SH-SY5Y (cell line): ENCODE results near the gene TBC1D17.

Experiments
- GATA2 ChIP-seq: IDR thresholded peaks from 2 replicates; pipeline ENCODE4 v1.6.1; 2011; ENCODE audit warnings: mild to moderate bottlenecking, low read depth, low read length
- GATA3 ChIP-seq: IDR thresholded peaks from 2 replicates; pipeline ENCODE4 v1.6.1; 2011; ENCODE audit warnings: low read depth, mild to moderate bottlenecking, low read length, moderate library complexity

DNA sequence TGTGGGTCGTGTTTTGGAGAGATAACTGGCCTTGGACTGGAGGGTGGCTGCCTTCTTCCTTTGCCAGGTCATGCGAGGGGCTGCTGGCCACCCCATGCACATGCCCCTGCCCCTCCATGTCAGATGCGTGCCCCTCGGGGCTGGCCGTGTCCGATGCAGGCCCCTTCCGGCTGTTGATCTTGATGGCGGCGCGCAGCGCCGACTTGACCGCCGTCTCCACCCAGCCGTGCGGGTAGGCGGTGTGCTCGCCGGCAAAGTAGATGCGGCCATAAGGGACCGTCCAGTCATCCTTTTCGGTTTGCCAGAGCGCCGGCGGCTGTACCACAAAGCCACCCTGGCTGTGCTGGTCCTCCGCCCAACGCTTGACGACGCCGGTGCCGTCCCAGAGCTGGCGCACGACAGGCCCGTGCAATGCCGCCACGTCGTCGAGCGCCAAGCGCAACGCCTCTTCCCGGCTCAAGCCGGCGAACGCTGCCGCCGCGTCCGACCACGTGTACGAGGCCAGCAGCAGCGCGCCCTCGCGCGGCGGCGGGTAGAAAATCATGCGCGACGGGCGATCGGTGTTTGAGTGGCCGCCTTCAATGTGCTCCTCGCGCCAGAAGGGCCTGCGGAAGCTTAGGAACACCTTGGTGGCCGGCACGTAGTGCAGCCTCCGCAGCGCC lies 12.3 kb downstream of the TBC1D17 start:
- TF ChIP-seq GATA3 (no peak), GATA2 (no peak)
